Peyer's patch (tissue), 4 donors: ENCODE measurements around the gene SSTR3. TPM values are rescaled to one million over a fixed set of nuclear protein-coding genes. Genes with fewer than 3 reads are reported as not detected.
A peak's percentile ranks its signal among the peaks of the same experiment; 100 is the strongest.

Source experiments
- DNase-seq, 3 donors: peaks; one replicate each; pipeline ENCODE4 v3.0.0-alpha.2; 2017 to 2019
- H3K27ac ChIP-seq, 4 donors: fragments of 200-600 bp; sonication (generic); one replicate each; pipeline ENCODE4 v1.5.1; 2016 to 2019
- H3K27me3 ChIP-seq, 2 donors: fragments of 200-600 bp; sonication (generic); one replicate each; pipeline ENCODE4 v1.5.1; 2019
- H3K36me3 ChIP-seq, 3 donors: fragments of 200-600 bp; sonication (generic); one replicate each; pipeline ENCODE4 v1.5.1; 2016 to 2019
- H3K4me1 ChIP-seq, 4 donors: fragments of 200-600 bp; sonication (generic); one replicate each; pipeline ENCODE4 v1.5.1; 2016 to 2019
- H3K4me3 ChIP-seq, 4 donors: fragments of 200-600 bp; sonication (generic); 1 replicate in 3 of 4; 2 replicates in 1 of 4; pipeline ENCODE4 v1.5.1; 2016 to 2019; ENCODE audit warnings: mild to moderate bottlenecking in 1 of 4
- H3K9me3 ChIP-seq, 4 donors: fragments of 200-600 bp; sonication (generic); one replicate each; pipeline ENCODE4 v1.5.1; 2016 to 2019; ENCODE audit warnings: mild to moderate bottlenecking in 1 of 4
- POLR2A ChIP-seq, 2 donors: fragments of 450-650 bp; IDR thresholded peaks; one replicate each; pipeline ENCODE4 v1.5.1; 2017; ENCODE audit warnings: antibody characterized with exemption in 2 of 2, mild to moderate bottlenecking in 2 of 2, moderate library complexity in 2 of 2
- total RNA-seq, 4 donors: library from RNA; depleted of rRNA; stranded (reverse); fragments of >200 nt; gene quantifications; one replicate each; pipeline ENCODE4 v1.1.0, GENCODE V29; 2016
- TF ChIP-seq, protein P1 (sequence below), 6 experiments: fragments of 450-650 bp in 4 of 6; fragments of 200-600 bp in 2 of 6; sonication (generic) in 1 of 6; IDR thresholded peaks; one replicate each; pipeline ENCODE4 v1.5.1; 2017 to 2019; ENCODE audit warnings: antibody characterized with exemption in 6 of 6, mild to moderate bottlenecking in 3 of 6, moderate library complexity in 1 of 6

SSTR3 gene
- total RNA-seq, 4 donors from 2014 or later = not detected

DNA sequence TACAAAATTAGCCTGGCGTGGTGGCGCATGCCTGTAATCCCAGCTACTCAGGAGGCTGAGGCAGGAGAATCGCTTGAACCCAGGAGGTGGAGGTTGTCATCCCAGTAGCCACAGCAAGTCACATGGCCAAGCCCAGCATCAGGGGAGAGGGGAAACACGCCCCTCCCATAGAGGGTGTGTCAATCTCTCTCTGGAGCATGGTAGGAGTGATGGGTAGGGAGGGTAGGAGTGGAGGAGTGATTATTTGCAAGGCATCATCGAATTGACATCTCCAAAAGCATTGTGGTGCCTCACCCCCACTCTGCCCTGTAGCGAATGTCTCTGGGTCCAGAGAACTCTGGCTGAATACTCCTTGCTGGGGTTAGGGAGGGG lies 6.1 kb upstream of the SSTR3 start:
- DNase-seq = no peak
- no peak for TF ChIP-seq POLR2A (IDR thresholded peaks at IDR 0.05)
- TF ChIP-seq, protein P1, sequence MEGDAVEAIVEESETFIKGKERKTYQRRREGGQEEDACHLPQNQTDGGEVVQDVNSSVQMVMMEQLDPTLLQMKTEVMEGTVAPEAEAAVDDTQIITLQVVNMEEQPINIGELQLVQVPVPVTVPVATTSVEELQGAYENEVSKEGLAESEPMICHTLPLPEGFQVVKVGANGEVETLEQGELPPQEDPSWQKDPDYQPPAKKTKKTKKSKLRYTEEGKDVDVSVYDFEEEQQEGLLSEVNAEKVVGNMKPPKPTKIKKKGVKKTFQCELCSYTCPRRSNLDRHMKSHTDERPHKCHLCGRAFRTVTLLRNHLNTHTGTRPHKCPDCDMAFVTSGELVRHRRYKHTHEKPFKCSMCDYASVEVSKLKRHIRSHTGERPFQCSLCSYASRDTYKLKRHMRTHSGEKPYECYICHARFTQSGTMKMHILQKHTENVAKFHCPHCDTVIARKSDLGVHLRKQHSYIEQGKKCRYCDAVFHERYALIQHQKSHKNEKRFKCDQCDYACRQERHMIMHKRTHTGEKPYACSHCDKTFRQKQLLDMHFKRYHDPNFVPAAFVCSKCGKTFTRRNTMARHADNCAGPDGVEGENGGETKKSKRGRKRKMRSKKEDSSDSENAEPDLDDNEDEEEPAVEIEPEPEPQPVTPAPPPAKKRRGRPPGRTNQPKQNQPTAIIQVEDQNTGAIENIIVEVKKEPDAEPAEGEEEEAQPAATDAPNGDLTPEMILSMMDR (IDR thresholded peaks at IDR 0.05) = no peak
- H3K4me1 ChIP-seq = peaks cover 0 to 29% (median 11%) of the 10 kb centered on the region in 4 donors

DNA sequence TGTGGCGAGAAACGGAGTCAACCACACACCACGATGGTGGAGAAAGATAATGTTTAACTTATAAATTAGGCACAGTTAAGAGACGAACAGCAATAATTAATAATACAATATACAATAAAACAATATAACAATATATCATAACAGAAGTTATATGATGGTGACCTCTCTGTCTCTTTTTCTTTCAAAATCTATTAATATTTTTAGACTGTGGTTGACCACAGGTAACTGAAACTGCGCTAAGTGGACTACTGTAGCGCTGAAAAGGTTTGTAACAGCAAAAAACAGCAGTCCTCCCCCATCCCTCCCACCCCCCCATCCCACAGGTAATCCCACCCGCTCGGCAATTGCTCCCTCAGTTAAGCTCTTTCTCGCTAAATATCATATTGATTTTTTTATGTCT lies 3.6 kb upstream of the SSTR3 start:
- Histone ChIP-seq H3K4me1 (peaks cover 0 to 13% (median 4%) of the 10 kb centered on the region in 4 donors), H3K36me3 (no peaks in the 10 kb centered on the region), H3K27ac (no peak overlapping the region), H3K9me3 (no peaks in the 10 kb centered on the region), H3K4me3 (no peak overlapping the region), H3K27me3 (no peaks in the 10 kb centered on the region)
- TF ChIP-seq POLR2A (IDR thresholded peaks at IDR 0.05) = no peak
- TF ChIP-seq, protein P1 (IDR thresholded peaks at IDR 0.05) = no peak
- no peak for DNase-seq

More for the DNA sequence above, 6.1 kb upstream of the SSTR3 start:
- no peaks in the 10 kb centered on the region for H3K27me3 ChIP-seq
- H3K27ac ChIP-seq = peak overlapping the region in 3 of 4 donors; percentile 39 to 85 (median 42)
- H3K36me3 ChIP-seq = no peaks in the 10 kb centered on the region
- H3K4me3 ChIP-seq = no peak overlapping the region
- no peaks in the 10 kb centered on the region for H3K9me3 ChIP-seq

DNA sequence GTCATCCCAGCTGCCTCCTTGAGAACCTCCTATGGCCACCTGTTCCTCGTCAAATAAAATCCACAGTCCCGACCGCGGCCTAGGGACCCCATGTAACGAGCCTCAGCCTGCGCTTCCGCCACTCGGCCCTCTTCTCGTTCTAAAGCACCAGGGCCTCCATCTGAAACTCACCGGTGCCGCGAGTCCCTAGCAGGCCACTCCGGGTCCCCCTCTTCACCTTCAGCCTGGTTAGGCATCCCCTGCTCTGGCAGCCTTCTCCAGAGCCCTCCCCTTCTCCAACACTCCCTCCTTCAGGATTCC lies 2.4 kb upstream of the SSTR3 start:
- Histone ChIP-seq H3K27ac (no peak overlapping the region), H3K27me3 (no peaks in the 10 kb centered on the region), H3K9me3 (no peaks in the 10 kb centered on the region), H3K36me3 (no peaks in the 10 kb centered on the region), H3K4me3 (no peak overlapping the region), H3K4me1 (peaks cover 0 to 5% (median 2%) of the 10 kb centered on the region in 4 donors)
- DNase-seq = peak in 1 of 3 donors; percentile 42
- TF ChIP-seq, protein P1 (IDR thresholded peaks at IDR 0.05) = no peak
- no peak for TF ChIP-seq POLR2A (IDR thresholded peaks at IDR 0.05)

DNA sequence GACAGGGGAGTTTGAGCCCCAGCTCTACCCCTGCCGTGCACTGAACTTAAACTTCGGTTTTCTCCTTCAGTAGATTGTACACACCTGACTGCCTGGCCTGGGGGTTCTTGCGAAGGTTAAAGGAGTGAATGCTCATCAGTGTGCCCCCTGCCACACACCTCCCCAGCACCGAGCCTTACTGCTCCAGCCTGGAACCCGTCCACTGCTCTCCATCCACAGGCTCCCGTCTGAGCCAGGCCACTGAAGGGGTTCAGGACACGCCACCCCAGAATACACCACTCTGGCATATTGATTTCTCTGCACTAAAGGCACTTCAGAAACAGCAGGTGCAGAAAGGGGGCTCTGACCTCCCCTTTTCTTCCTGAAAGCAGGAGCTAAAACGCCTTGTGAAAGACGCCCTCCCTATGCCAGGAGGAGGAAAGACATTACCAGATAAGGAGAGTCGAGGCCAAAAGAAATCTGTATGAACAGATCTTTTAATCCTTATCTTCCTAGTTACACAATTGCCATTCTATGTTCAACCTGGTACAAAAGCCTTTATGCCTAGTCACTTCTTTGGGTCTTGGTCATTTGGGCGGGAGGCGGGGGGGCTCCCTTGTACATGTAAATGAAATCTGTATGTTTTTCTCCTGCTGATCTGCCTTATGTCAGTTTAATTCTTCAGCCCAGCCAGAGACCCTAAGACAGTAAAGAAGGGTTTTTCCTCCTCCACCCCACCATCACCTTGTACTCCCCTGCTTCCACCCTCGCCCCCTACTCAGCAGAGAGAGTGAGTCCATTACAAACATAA lies 1.9 kb upstream of the SSTR3 start:
- TF ChIP-seq, protein P1 (IDR thresholded peaks at IDR 0.05) = no peak
- no peak for TF ChIP-seq POLR2A (IDR thresholded peaks at IDR 0.05)
- Histone ChIP-seq H3K36me3 (no peaks in the 10 kb centered on the region), H3K4me3 (no peak overlapping the region), H3K9me3 (no peaks in the 10 kb centered on the region), H3K27ac (no peak overlapping the region), H3K4me1 (peaks cover 0 to 5% (median 0%) of the 10 kb centered on the region in 4 donors), H3K27me3 (no peaks in the 10 kb centered on the region)
- DNase-seq = peak in 2 of 3 donors; percentile 33 to 39

DNA sequence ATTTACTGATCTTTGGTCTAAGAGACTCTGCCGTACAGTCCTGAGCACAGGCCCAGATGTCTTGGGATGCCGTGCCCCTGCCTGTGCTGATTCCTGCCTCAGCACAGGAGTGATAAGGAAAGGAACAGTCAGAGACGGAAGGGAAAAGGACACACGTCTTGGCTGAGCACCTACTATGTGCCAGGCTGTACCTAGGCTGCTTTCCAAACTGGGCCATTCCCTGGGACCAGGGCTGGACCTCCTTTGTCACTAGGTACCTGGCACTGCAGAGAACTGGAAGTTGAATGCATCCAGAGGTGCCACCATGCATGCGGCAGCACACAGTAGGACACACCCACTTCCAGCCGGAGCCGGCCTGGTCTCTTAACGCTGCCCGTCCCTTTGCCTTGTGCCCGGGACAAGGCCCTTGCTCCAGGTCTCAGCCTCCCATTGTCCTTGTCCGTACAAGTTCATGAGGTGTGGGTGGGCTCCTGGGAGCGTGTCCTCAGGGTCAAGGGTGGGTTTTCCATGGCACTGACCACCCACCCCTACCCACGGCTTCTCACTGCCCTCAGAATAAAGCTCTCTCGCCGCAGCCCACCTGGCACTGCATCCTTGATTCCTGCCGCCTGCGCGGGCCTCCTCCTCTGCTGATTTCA lies 1.1 kb upstream of the SSTR3 start:
- no peak overlapping the region for H3K4me3 ChIP-seq
- no peak overlapping the region for H3K27ac ChIP-seq

More for the DNA sequence above, 1.1 kb upstream of the SSTR3 start:
- Histone ChIP-seq H3K9me3 (no peaks in the 10 kb centered on the region), H3K27me3 (no peaks in the 10 kb centered on the region), H3K4me1 (peaks cover 0 to under 1% (median 0%) of the 10 kb centered on the region in 4 donors), H3K36me3 (no peaks in the 10 kb centered on the region)
- DNase-seq = peak in 2 of 3 donors; percentile 37 to 39
- TF ChIP-seq, protein P1 (IDR thresholded peaks at IDR 0.05) = no peak
- TF ChIP-seq POLR2A (IDR thresholded peaks at IDR 0.05) = no peak
